GM12874 (cell line): Measurements from ENCODE around the gene KCNA1.

Experiments
- CTCF ChIP-seq: IDR thresholded peaks from 2 replicates; pipeline ENCODE4 v1.5.1; 2011; ENCODE audit warnings: low read depth, mild to moderate bottlenecking, control low read depth, low read length, moderate library complexity; ENCODE audit not compliant: insufficient read depth

KCNA1 gene

DNA sequence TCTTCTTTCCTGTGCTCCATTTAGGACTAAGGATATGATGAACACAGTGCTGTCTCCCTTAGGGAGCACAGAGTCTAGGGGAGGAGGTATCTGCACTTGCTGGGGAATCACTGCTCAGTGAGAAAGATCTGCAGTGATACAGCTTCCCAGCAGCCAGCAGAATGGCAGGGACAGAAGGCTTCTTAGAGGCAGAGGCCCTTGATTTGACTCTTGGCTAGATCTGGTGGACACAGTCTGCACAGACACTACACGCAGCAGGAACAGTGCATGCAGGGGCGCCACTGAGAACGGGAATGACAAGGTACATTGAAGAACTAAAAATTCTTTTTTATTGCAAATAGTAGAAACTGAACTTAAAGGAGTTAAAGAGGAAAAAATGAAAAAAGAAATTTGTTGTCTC is 51.6 kb downstream of the KCNA1 start:
- TF ChIP-seq CTCF, result no peak

GRCh38 chr12:4962539-4963486 is 53.1 kb downstream of the KCNA1 start:
- TF ChIP-seq CTCF, result no peak
